NT2/D1 (cell line): Measurements from ENCODE around the gene VPS8.

Experiments
- DNase-seq: peaks from one replicate; pipeline ENCODE4 v3.0.0-alpha.2; 2011; ENCODE audit warnings: low read depth, low spot score
- H3K27me3 ChIP-seq: 2 replicates; pipeline ENCODE4 v1.6.0; 2011; ENCODE audit warnings: mild to moderate bottlenecking; ENCODE audit not compliant: insufficient read length, insufficient read depth
- H3K36me3 ChIP-seq: 2 replicates; pipeline ENCODE4 v1.6.1; 2011; ENCODE audit warnings: mild to moderate bottlenecking, low read length, mixed read lengths; ENCODE audit not compliant: insufficient read depth, insufficient read length
- H3K4me1 ChIP-seq: 2 replicates; pipeline ENCODE4 v1.5.1; 2011; ENCODE audit not compliant: insufficient read depth, insufficient read length
- H3K4me3 ChIP-seq: 2 replicates; pipeline ENCODE4 v1.5.1; 2011; ENCODE audit warnings: low read depth; ENCODE audit not compliant: insufficient read length
- H3K9ac ChIP-seq: 2 replicates; pipeline ENCODE4 v1.6.0; 2011; ENCODE audit warnings: low read depth; ENCODE audit not compliant: insufficient read length
- H3K9me3 ChIP-seq: 2 replicates; pipeline ENCODE4 v1.5.1; 2011; ENCODE audit warnings: mild to moderate bottlenecking, low read length; ENCODE audit not compliant: insufficient read depth
- SUZ12 ChIP-seq: IDR thresholded peaks from 2 replicates; pipeline ENCODE4 v1.6.1; 2011; ENCODE audit not compliant: insufficient read length, insufficient read depth; ENCODE audit errors: extremely low read depth
- YY1 ChIP-seq: IDR thresholded peaks from 2 replicates; pipeline ENCODE4 v1.6.1; 2011; ENCODE audit not compliant: insufficient read length, insufficient read depth
- ZNF274 ChIP-seq: IDR thresholded peaks from 2 replicates; pipeline ENCODE4 v1.6.1; 2011; ENCODE audit warnings: mild to moderate bottlenecking, low read depth, low read length

The VPS8 gene

GRCh38 chr3:185081521-185081920, 269.6 kb downstream of the VPS8 start:
- H3K36me3 ChIP-seq = no peaks in the 10 kb centered on the region
- no peaks in the 10 kb centered on the region for H3K27me3 ChIP-seq
- no peak for DNase-seq
- H3K4me3 ChIP-seq = no peak overlapping the region
- no peaks in the 10 kb centered on the region for H3K4me1 ChIP-seq
- TF ChIP-seq YY1 (no peak), SUZ12 (no peak), ZNF274 (no peak)
- no peak overlapping the region for H3K9ac ChIP-seq
- H3K9me3 ChIP-seq = no peaks in the 10 kb centered on the region

DNA sequence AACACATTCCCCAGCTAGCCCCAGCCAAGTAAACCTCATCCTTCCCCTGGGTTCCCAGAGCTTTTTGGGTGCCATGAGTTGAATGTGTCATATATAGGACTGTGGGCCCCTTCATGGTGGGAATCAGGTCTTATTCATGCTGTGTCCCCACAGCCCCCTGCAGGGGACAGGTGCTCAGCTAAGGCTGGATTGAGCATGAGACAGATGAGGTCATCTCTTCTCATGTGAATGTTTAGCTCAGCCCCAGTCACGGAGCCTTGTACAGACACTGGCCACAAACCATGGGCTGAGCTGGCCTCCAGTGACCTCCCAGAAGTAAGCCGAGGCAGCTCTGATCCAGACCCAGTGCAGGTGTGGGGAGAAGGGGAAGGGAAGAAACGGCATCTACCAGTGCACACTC, 270.2 kb downstream of the VPS8 start:
- no peak overlapping the region for H3K9ac ChIP-seq
- no peaks in the 10 kb centered on the region for H3K9me3 ChIP-seq
- H3K4me1 ChIP-seq = no peaks in the 10 kb centered on the region
- TF ChIP-seq ZNF274 (no peak), SUZ12 (no peak), YY1 (no peak)
- no peaks in the 10 kb centered on the region for H3K27me3 ChIP-seq
- H3K36me3 ChIP-seq = no peaks in the 10 kb centered on the region
- DNase-seq = no peak
- no peak overlapping the region for H3K4me3 ChIP-seq

GRCh38 chr3:185082829-185083228, 270.9 kb downstream of the VPS8 start:
- no peak for DNase-seq
- Histone ChIP-seq H3K4me1 (no peaks in the 10 kb centered on the region), H3K36me3 (no peaks in the 10 kb centered on the region), H3K4me3 (no peak overlapping the region), H3K9ac (no peak overlapping the region), H3K27me3 (no peaks in the 10 kb centered on the region), H3K9me3 (no peaks in the 10 kb centered on the region)
- TF ChIP-seq SUZ12 = no peak
- TF ChIP-seq ZNF274 = no peak
- TF ChIP-seq YY1 = no peak

- Histone ChIP-seq H3K36me3 (no peaks in the 10 kb centered on the region), H3K4me3 (no peak overlapping the region), H3K27me3 (no peaks in the 10 kb centered on the region), H3K4me1 (no peaks in the 10 kb centered on the region), H3K9ac (no peak overlapping the region), H3K9me3 (no peaks in the 10 kb centered on the region)
- TF ChIP-seq SUZ12 = no peak
- no peak for DNase-seq
Observed at GRCh38 chr3:185084402-185084801, 272.4 kb downstream of the VPS8 start.

DNA sequence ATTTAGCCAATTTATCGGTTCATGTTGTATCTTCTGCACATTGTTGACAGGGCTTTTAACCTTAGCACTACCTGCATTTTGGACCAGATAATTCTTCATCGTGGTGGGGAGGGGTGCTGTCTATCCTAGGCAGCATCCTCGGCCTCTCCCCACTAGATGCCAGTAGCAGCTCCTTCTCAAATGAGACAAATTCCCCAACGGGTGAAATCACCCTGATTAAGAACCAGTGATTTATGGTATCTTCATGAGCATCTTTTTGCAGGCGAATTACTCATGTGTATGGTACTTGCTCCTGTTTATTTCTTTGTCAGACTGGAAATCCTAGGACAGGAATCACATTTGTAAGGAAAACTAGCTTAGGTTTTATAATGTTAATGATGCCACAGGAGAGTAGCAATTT, 272.9 kb downstream of the VPS8 start:
- H3K4me1 ChIP-seq = no peaks in the 10 kb centered on the region
- no peaks in the 10 kb centered on the region for H3K27me3 ChIP-seq
- DNase-seq = no peak
- no peak overlapping the region for H3K9ac ChIP-seq
- TF ChIP-seq ZNF274 (no peak), YY1 (no peak), SUZ12 (no peak)
- no peak overlapping the region for H3K4me3 ChIP-seq
- no peaks in the 10 kb centered on the region for H3K36me3 ChIP-seq
- no peaks in the 10 kb centered on the region for H3K9me3 ChIP-seq

- Histone ChIP-seq H3K36me3 (no peaks in the 10 kb centered on the region), H3K9me3 (no peaks in the 10 kb centered on the region), H3K27me3 (no peaks in the 10 kb centered on the region), H3K9ac (no peak overlapping the region), H3K4me3 (no peak overlapping the region), H3K4me1 (no peaks in the 10 kb centered on the region)
- DNase-seq = no peak
- TF ChIP-seq SUZ12 (no peak), ZNF274 (no peak), YY1 (no peak)
Observed at GRCh38 chr3:185087419-185087818, 275.5 kb downstream of the VPS8 start.

DNA sequence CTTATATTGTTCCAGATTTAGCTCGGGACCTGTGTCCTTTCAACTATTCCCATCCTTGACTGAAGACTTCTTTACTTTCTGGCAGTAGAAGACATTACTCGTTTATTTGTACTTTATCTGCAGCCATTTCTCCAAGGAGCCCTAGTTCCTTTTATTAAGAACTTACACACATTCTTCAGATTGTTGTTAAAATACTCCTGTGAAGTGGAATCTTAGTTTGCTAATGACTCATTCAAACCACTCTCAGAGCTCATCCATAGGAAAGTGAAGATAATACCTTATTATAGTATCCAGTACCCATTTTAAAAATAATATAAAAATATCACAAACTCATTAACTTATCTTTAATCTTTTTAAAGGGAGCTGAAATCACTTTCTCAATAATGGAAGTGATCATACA, 277.4 kb downstream of the VPS8 start:
- no peaks in the 10 kb centered on the region for H3K27me3 ChIP-seq
- no peak for TF ChIP-seq YY1
- TF ChIP-seq SUZ12 = no peak
- TF ChIP-seq ZNF274 = no peak
- H3K36me3 ChIP-seq = no peaks in the 10 kb centered on the region
- no peak overlapping the region for H3K4me3 ChIP-seq
- no peaks in the 10 kb centered on the region for H3K9me3 ChIP-seq
- no peak for DNase-seq
- H3K4me1 ChIP-seq = peaks cover 4% of the 10 kb centered on the region
- H3K9ac ChIP-seq = no peak overlapping the region

GRCh38 chr3:185089751-185090150, 277.8 kb downstream of the VPS8 start:
- Histone ChIP-seq H3K4me3 (no peak overlapping the region), H3K27me3 (no peaks in the 10 kb centered on the region), H3K36me3 (no peaks in the 10 kb centered on the region), H3K4me1 (peaks cover 4% of the 10 kb centered on the region), H3K9ac (no peak overlapping the region), H3K9me3 (no peaks in the 10 kb centered on the region)
- TF ChIP-seq ZNF274 = no peak
- TF ChIP-seq SUZ12 = no peak
- no peak for TF ChIP-seq YY1
- no peak for DNase-seq
